HepG2 (cell line): ENCODE data around the gene SUCLA2. TPM values are rescaled to one million over a fixed set of nuclear protein-coding genes. Genes with fewer than 3 reads are reported as not detected.

ENCODE experiments used
- GATAD1 ChIP-seq: IDR thresholded peaks from 2 replicates; pipeline ENCODE4 v1.6.1; 2016; ENCODE audit warnings: missing genetic modification reagents, missing compliant biosample characterization
- HES4 ChIP-seq: sonication (generic); formaldehyde crosslinking; IDR thresholded peaks from 2 replicates; pipeline ENCODE4 v1.9.0; 2021; ENCODE audit warnings: mild to moderate bottlenecking, missing genetic modification reagents, borderline replicate concordance
- NR2C2 ChIP-seq: sonication (generic); formaldehyde crosslinking; IDR thresholded peaks from 2 replicates; pipeline ENCODE4 v1.4.0; 2020; ENCODE audit warnings: missing genetic modification reagents, mild to moderate bottlenecking, moderate library complexity, borderline replicate concordance
- PAX8 ChIP-seq: sonication (generic); formaldehyde crosslinking; IDR thresholded peaks from 2 replicates; pipeline ENCODE4 v1.8.0; 2022; ENCODE audit warnings: mild to moderate bottlenecking, missing genetic modification reagents, borderline replicate concordance
- RBM39 ChIP-seq: fragments of 200-400 bp; formaldehyde crosslinking; IDR thresholded peaks from one replicate; pipeline ENCODE4 v1.6.1; 2018; ENCODE audit warnings: antibody characterized with exemption, mild to moderate bottlenecking, low read depth, low read length; ENCODE audit not compliant: poor library complexity, severe bottlenecking
- SMARCC2 ChIP-seq: fragments of 450-650 bp; IDR thresholded peaks from 2 replicates; pipeline ENCODE4 v1.6.1; 2017; ENCODE audit warnings: antibody characterized with exemption, mild to moderate bottlenecking
- TCF12 ChIP-seq, 2 experiments: fragments of 450-650 bp in 1 of 2; sonication (generic) in 1 of 2; formaldehyde crosslinking in 1 of 2; IDR thresholded peaks; 2 replicates each; pipeline versions ENCODE4 v1.6.1 to v1.8.0; 2017 to 2022; ENCODE audit warnings: antibody characterized with exemption in 1 of 2, mild to moderate bottlenecking in 1 of 2, missing genetic modification reagents in 1 of 2, moderate library complexity in 1 of 2
- ZNF589 ChIP-seq: sonication (generic); formaldehyde crosslinking; conservative IDR thresholded peaks from 2 replicates; pipeline ENCODE4 v1.8.0; 2022; ENCODE audit warnings: mild to moderate bottlenecking, moderate library complexity, missing genetic modification reagents
- ZNF839 ChIP-seq: sonication (generic); formaldehyde crosslinking; IDR thresholded peaks from 2 replicates; pipeline ENCODE4 v1.4.0; 2020; ENCODE audit warnings: missing genetic modification reagents, mild to moderate bottlenecking, borderline replicate concordance
- polyA plus RNA-seq, 8 experiments: library from polyadenylated mRNA; depleted of rRNA in 3 of 8; stranded (reverse) in 7 of 8; unstranded in 1 of 8; fragments of >200 nt; fragmentation: Illumina TruSeq in 4 of 8; extraction: Trizol in 4 of 8; gene quantifications; 2 replicates each; pipeline versions ENCODE4 v1.2.1 to v1.2.3, GENCODE V29; 2011 to 2016; ENCODE audit warnings: low read depth in 4 of 8, missing spikeins in 1 of 8, mixed read lengths in 1 of 8; ENCODE audit not compliant: insufficient read depth in 1 of 8
- total RNA-seq, 5 experiments: library from RNA; depleted of rRNA; stranded (reverse); fragments of >200 nt; fragmentation: Illumina TruSeq; extraction: Trizol; gene quantifications; 2 replicates each; pipeline ENCODE4 v1.2.3, GENCODE V29; 2016; ENCODE audit warnings: low read depth in 1 of 5
- TF ChIP-seq, protein P1 (sequence below): sonication (generic); formaldehyde crosslinking; conservative IDR thresholded peaks from 2 replicates; pipeline ENCODE4 v1.5.0; 2020; ENCODE audit warnings: missing genetic modification reagents
- TF ChIP-seq, protein P2 (sequence below): sonication (generic); formaldehyde crosslinking; IDR thresholded peaks from 2 replicates; pipeline ENCODE4 v1.4.0; 2020; ENCODE audit warnings: missing genetic modification reagents, borderline replicate concordance
- TF ChIP-seq, protein P3 (sequence below): sonication (generic); formaldehyde crosslinking; IDR thresholded peaks from 2 replicates; pipeline ENCODE4 v1.8.0; 2022; ENCODE audit warnings: missing genetic modification reagents, mild to moderate bottlenecking, moderate library complexity, borderline replicate concordance
- TF ChIP-seq, protein P4 (sequence below): fragments of 450-650 bp; IDR thresholded peaks from 2 replicates; pipeline ENCODE4 v1.6.1; 2017; ENCODE audit warnings: mild to moderate bottlenecking

SUCLA2 gene
- total and polyA plus RNA-seq, 2 of the 13 experiments (the other 11 are each of a cell fraction or from before 2014, with no cell fraction given): 28.4 to 77.1 TPM

DNA sequence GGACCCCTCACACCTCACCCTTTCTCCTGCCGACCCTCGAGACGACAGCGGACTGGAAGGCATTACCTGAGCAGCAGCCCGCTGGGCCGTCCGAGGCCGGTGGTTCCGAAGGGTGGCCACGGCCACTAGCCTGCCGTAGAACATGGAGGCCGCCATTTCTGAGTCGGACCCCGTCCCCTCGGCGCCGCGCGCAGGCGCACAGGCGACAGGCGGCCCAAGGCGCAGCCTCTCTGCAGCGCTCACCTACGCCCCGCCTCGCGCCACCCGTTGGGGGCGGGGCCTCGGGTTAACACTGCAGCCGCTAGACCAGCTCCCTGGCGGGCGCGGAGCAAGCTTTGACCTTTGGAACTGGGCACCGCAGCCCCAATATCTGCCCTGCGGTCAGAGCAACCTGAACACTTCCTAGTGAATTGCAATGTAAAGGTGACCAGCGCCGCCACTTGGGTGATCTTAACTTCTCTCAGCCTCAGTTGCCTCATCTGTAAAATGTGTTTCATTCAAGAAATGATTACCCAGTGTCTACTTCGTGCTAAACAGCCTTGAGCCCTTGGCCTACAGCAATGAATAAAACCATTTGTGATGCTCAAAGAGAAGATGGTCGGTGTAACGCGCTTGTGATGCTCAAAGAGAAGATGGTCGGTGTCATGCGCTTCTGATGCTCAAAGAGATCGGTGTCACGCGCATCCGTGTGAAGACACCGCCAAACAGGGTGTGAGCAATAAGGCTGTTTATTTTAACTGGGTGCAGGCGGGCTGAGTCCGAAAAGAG, at the start of gene SUCLA2 (continued):
- TF ChIP-seq ZNF589 (CRISPR knock-in tag): no peak; the same call in 1 of the 2 replicates
- TF ChIP-seq RBM39: peak; percentile 74
- no peak for TF ChIP-seq ZNF839 (CRISPR knock-in tag)
- TF ChIP-seq NR2C2 (CRISPR knock-in tag): peak; percentile 53
- TF ChIP-seq PAX8 (CRISPR knock-in tag): 0 out of 2 replicates have a peak, but pooled peaks have one; percentile 1
- TF ChIP-seq, protein P1, sequence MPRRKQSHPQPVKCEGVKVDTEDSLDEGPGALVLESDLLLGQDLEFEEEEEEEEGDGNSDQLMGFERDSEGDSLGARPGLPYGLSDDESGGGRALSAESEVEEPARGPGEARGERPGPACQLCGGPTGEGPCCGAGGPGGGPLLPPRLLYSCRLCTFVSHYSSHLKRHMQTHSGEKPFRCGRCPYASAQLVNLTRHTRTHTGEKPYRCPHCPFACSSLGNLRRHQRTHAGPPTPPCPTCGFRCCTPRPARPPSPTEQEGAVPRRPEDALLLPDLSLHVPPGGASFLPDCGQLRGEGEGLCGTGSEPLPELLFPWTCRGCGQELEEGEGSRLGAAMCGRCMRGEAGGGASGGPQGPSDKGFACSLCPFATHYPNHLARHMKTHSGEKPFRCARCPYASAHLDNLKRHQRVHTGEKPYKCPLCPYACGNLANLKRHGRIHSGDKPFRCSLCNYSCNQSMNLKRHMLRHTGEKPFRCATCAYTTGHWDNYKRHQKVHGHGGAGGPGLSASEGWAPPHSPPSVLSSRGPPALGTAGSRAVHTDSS (CRISPR knock-in tag): peak; percentile 8; the same call in 1 of the 2 replicates
- TF ChIP-seq SMARCC2: no peak
- peak; percentile 91 for TF ChIP-seq GATAD1 (CRISPR knock-in tag)
- TF ChIP-seq HES4 (CRISPR knock-in tag): no peak
- TF ChIP-seq, protein P2, sequence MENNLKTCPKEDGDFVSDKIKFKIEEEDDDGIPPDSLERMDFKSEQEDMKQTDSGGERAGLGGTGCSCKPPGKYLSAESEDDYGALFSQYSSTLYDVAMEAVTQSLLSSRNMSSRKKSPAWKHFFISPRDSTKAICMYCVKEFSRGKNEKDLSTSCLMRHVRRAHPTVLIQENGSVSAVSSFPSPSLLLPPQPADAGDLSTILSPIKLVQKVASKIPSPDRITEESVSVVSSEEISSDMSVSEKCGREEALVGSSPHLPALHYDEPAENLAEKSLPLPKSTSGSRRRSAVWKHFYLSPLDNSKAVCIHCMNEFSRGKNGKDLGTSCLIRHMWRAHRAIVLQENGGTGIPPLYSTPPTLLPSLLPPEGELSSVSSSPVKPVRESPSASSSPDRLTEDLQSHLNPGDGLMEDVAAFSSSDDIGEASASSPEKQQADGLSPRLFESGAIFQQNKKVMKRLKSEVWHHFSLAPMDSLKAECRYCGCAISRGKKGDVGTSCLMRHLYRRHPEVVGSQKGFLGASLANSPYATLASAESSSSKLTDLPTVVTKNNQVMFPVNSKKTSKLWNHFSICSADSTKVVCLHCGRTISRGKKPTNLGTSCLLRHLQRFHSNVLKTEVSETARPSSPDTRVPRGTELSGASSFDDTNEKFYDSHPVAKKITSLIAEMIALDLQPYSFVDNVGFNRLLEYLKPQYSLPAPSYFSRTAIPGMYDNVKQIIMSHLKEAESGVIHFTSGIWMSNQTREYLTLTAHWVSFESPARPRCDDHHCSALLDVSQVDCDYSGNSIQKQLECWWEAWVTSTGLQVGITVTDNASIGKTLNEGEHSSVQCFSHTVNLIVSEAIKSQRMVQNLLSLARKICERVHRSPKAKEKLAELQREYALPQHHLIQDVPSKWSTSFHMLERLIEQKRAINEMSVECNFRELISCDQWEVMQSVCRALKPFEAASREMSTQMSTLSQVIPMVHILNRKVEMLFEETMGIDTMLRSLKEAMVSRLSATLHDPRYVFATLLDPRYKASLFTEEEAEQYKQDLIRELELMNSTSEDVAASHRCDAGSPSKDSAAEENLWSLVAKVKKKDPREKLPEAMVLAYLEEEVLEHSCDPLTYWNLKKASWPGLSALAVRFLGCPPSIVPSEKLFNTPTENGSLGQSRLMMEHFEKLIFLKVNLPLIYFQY (CRISPR knock-in tag): peak; percentile 40; the same call in 1 of the 2 replicates
- TF ChIP-seq, protein P3, sequence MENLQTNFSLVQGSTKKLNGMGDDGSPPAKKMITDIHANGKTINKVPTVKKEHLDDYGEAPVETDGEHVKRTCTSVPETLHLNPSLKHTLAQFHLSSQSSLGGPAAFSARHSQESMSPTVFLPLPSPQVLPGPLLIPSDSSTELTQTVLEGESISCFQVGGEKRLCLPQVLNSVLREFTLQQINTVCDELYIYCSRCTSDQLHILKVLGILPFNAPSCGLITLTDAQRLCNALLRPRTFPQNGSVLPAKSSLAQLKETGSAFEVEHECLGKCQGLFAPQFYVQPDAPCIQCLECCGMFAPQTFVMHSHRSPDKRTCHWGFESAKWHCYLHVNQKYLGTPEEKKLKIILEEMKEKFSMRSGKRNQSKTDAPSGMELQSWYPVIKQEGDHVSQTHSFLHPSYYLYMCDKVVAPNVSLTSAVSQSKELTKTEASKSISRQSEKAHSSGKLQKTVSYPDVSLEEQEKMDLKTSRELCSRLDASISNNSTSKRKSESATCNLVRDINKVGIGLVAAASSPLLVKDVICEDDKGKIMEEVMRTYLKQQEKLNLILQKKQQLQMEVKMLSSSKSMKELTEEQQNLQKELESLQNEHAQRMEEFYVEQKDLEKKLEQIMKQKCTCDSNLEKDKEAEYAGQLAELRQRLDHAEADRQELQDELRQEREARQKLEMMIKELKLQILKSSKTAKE (CRISPR knock-in tag): no peak
- TF ChIP-seq, protein P4, sequence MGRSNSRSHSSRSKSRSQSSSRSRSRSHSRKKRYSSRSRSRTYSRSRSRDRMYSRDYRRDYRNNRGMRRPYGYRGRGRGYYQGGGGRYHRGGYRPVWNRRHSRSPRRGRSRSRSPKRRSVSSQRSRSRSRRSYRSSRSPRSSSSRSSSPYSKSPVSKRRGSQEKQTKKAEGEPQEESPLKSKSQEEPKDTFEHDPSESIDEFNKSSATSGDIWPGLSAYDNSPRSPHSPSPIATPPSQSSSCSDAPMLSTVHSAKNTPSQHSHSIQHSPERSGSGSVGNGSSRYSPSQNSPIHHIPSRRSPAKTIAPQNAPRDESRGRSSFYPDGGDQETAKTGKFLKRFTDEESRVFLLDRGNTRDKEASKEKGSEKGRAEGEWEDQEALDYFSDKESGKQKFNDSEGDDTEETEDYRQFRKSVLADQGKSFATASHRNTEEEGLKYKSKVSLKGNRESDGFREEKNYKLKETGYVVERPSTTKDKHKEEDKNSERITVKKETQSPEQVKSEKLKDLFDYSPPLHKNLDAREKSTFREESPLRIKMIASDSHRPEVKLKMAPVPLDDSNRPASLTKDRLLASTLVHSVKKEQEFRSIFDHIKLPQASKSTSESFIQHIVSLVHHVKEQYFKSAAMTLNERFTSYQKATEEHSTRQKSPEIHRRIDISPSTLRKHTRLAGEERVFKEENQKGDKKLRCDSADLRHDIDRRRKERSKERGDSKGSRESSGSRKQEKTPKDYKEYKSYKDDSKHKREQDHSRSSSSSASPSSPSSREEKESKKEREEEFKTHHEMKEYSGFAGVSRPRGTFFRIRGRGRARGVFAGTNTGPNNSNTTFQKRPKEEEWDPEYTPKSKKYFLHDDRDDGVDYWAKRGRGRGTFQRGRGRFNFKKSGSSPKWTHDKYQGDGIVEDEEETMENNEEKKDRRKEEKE: no peak
- no peak for TF ChIP-seq TCF12 (IDR thresholded peaks at IDR 0.05)
- no peak for TF ChIP-seq TCF12 (CRISPR knock-in tag; IDR thresholded peaks at IDR 0.05)
